HepG2 (cell line): ENCODE measurements around the gene NDRG2. TPM values are rescaled to one million over a fixed set of nuclear protein-coding genes. Genes with fewer than 3 reads are reported as not detected.

Source experiments
- AFF4 ChIP-seq: sonication (generic); formaldehyde crosslinking; IDR thresholded peaks from 2 replicates; pipeline ENCODE4 v1.4.0; 2020; ENCODE audit warnings: missing genetic modification reagents
- ATF6 ChIP-seq: sonication (generic); formaldehyde crosslinking; conservative IDR thresholded peaks from 2 replicates; pipeline ENCODE4 v1.4.0; 2020; ENCODE audit warnings: missing genetic modification reagents
- CREB1 ChIP-seq, 2 experiments: fragments of 450-650 bp in 1 of 2; IDR thresholded peaks; 2 replicates each; pipeline ENCODE4 v1.6.1; 2016 to 2017; ENCODE audit warnings: control low read depth in 1 of 2, mild to moderate bottlenecking in 1 of 2, missing compliant biosample characterization in 1 of 2, missing genetic modification characterization in 1 of 2
- DRAP1 ChIP-seq: IDR thresholded peaks from 2 replicates; pipeline ENCODE4 v1.6.1; 2016; ENCODE audit warnings: missing genetic modification reagents, missing compliant biosample characterization
- ETS1 ChIP-seq: sonication (generic); formaldehyde crosslinking; IDR thresholded peaks from 2 replicates; pipeline ENCODE4 v1.4.0; 2020; ENCODE audit warnings: missing genetic modification reagents
- FOXO1 ChIP-seq: sonication (generic); formaldehyde crosslinking; IDR thresholded peaks from 2 replicates; pipeline ENCODE4 v1.4.0; 2020; ENCODE audit warnings: missing genetic modification reagents
- KDM2A ChIP-seq: sonication (generic); formaldehyde crosslinking; IDR thresholded peaks from 2 replicates; pipeline ENCODE4 v1.4.0; 2020; ENCODE audit warnings: low read depth, missing genetic modification reagents, borderline replicate concordance
- KLF9 ChIP-seq: IDR thresholded peaks from 2 replicates; pipeline ENCODE4 v1.6.1; 2016; ENCODE audit warnings: low read depth
- MAZ ChIP-seq, 2 experiments: sonication (generic) in 1 of 2; formaldehyde crosslinking in 1 of 2; IDR thresholded peaks; 2 replicates each; pipeline versions ENCODE4 v1.5.0 to v1.6.1; 2012 to 2020; ENCODE audit warnings: low read depth in 2 of 2, mild to moderate bottlenecking in 2 of 2, borderline replicate concordance in 1 of 2, improper control_type of control experiment in 1 of 2, low read length in 1 of 2, missing genetic modification reagents in 1 of 2, moderate library complexity in 1 of 2
- PRDM10 ChIP-seq: sonication (generic); formaldehyde crosslinking; IDR thresholded peaks from 2 replicates; pipeline ENCODE4 v1.4.0; 2020; ENCODE audit warnings: low read depth, missing genetic modification reagents
- SMARCE1 ChIP-seq: fragments of 450-650 bp; IDR thresholded peaks from 2 replicates; pipeline ENCODE4 v1.6.1; 2017; ENCODE audit warnings: borderline replicate concordance
- ZNF275 ChIP-seq: sonication (generic); formaldehyde crosslinking; IDR thresholded peaks from 2 replicates; pipeline ENCODE4 v1.8.0; 2022; ENCODE audit warnings: missing genetic modification reagents, mild to moderate bottlenecking, inconsistent platforms, borderline replicate concordance
- ZNF564 ChIP-seq: sonication (generic); formaldehyde crosslinking; IDR thresholded peaks from 2 replicates; pipeline ENCODE4 v1.8.1; 2023; ENCODE audit warnings: mild to moderate bottlenecking, missing genetic modification reagents
- ZNF720 ChIP-seq: sonication (generic); formaldehyde crosslinking; IDR thresholded peaks from 2 replicates; pipeline ENCODE4 v1.4.0; 2020; ENCODE audit warnings: missing genetic modification reagents
- polyA plus RNA-seq, 8 experiments: library from polyadenylated mRNA; depleted of rRNA in 3 of 8; stranded (reverse) in 7 of 8; unstranded in 1 of 8; fragments of >200 nt; fragmentation: Illumina TruSeq in 4 of 8; extraction: Trizol in 4 of 8; gene quantifications; 2 replicates each; pipeline versions ENCODE4 v1.2.1 to v1.2.3, GENCODE V29; 2011 to 2016; ENCODE audit warnings: low read depth in 4 of 8, missing spikeins in 1 of 8, mixed read lengths in 1 of 8; ENCODE audit not compliant: insufficient read depth in 1 of 8
- total RNA-seq, 5 experiments: library from RNA; depleted of rRNA; stranded (reverse); fragments of >200 nt; fragmentation: Illumina TruSeq; extraction: Trizol; gene quantifications; 2 replicates each; pipeline ENCODE4 v1.2.3, GENCODE V29; 2016; ENCODE audit warnings: low read depth in 1 of 5

Gene NDRG2
- total and polyA plus RNA-seq, 2 of the 13 experiments (the other 11 are each of a cell fraction or from before 2014, with no cell fraction given): 27.2 to 189 TPM

GRCh38 chr14:21068521-21069387, 43.9 kb upstream of the NDRG2 start (continued):
- no peak for TF ChIP-seq ETS1 (CRISPR knock-in tag)
- TF ChIP-seq KDM2A (CRISPR knock-in tag): peak; percentile 43; the same call in 1 of the 2 replicates
- peak; percentile 90; the same call in 1 of the 2 replicates for TF ChIP-seq ATF6 (CRISPR knock-in tag)
- TF ChIP-seq SMARCE1: no peak
- TF ChIP-seq FOXO1 (CRISPR knock-in tag): no peak
- no peak for TF ChIP-seq ZNF720 (CRISPR knock-in tag)
- no peak for TF ChIP-seq KLF9 (CRISPR knock-in tag)
- TF ChIP-seq AFF4: no peak
- no peak; the same call in 1 of the 2 replicates for TF ChIP-seq MAZ (IDR thresholded peaks at IDR 0.05; ENCODE audit: borderline replicate concordance, low read depth, low read length)
- TF ChIP-seq MAZ (CRISPR knock-in tag; IDR thresholded peaks at IDR 0.05; ENCODE audit: low read depth): peak; percentile 57
- no peak for TF ChIP-seq ZNF275 (CRISPR knock-in tag)
- no peak for TF ChIP-seq CREB1 (IDR thresholded peaks at IDR 0.05)
- no peak for TF ChIP-seq CREB1 (CRISPR knock-in tag; IDR thresholded peaks at IDR 0.05)
- no peak for TF ChIP-seq PRDM10 (CRISPR knock-in tag)
- TF ChIP-seq DRAP1 (CRISPR knock-in tag): no peak; the same call in 1 of the 2 replicates
- no peak for TF ChIP-seq ZNF564 (CRISPR knock-in tag)
